Fibroblast of lung (primary cell): ENCODE measurements around the gene DIS3L2.

Source experiments
- CTCF ChIP-seq, 2 donors: IDR thresholded peaks in 1 of 2; conservative IDR thresholded peaks in 1 of 2; 1 replicate in 1 of 2; 2 replicates in 1 of 2; pipeline ENCODE4 v1.5.1; 2011 to 2012; ENCODE audit warnings: low read length in 2 of 2, control low read depth in 1 of 2, inconsistent platforms in 1 of 2, low read depth in 1 of 2, mild to moderate bottlenecking in 1 of 2
- EZH2 ChIP-seq: IDR thresholded peaks from 2 replicates; pipeline ENCODE4 v1.5.1; 2012; ENCODE audit warnings: low read length, control low read depth, mild to moderate bottlenecking; ENCODE audit errors: missing control alignments

- TF ChIP-seq EZH2, result no peak
- TF ChIP-seq CTCF (conservative IDR thresholded peaks at IDR 0.05 in 1 of 2, IDR thresholded peaks at IDR 0.05 in 1 of 2; ENCODE audit: low read depth in 1 of 2, low read length in 2 of 2), result no peak
Observed at GRCh38 chr2:232058931-232059330, 97.4 kb downstream of the DIS3L2 start.
